ENCODE data around the gene ATP6V0E1. TPM values are rescaled to one million over a fixed set of nuclear protein-coding genes. Genes with fewer than 3 reads are reported as not detected.

ATP6V0E1 gene
- total and polyA plus RNA-seq, 2 of the 4 experiments (the other 2 are of a cell fraction): 258 to 277 TPM

GRCh38 chr5:173075137-173075843 lies 91.7 kb downstream of the ATP6V0E1 start:
- Histone ChIP-seq H2AK9ac (replicated peaks; ENCODE audit: low read depth, low read length, poor library complexity) (no peak overlapping the region), H3K18ac (ENCODE audit: low read depth, low read length) (no peak overlapping the region), H2BK5ac (ENCODE audit: low read depth, low read length, poor library complexity, severe bottlenecking) (no peak overlapping the region), H4K5ac (ENCODE audit: low read depth, low read length) (no peak overlapping the region), H2AK5ac (ENCODE audit: low read depth, low read length) (no peak overlapping the region), H4K20me1 (ENCODE audit: insufficient read depth, low read length) (peaks cover 7% of the 10 kb centered on the region; the same call in 1 of the 2 replicates), H4K8ac (ENCODE audit: low read depth in 2 of 2, low read length in 2 of 2) (no peak overlapping the region), H3K4me2 (ENCODE audit: low read depth, low read length) (no peak overlapping the region), H2AFZ (replicated peaks; ENCODE audit: low read length, poor library complexity) (no peak overlapping the region), H3K14ac (replicated peaks; ENCODE audit: low read depth, low read length) (no peak overlapping the region), H3K27ac (ENCODE audit: insufficient read depth, low read length) (no peak overlapping the region), H3K9me3 (ENCODE audit: control insufficient read depth, insufficient read depth, low read length) (no peaks in the 10 kb centered on the region), H3K36me3 (ENCODE audit: control insufficient read depth, insufficient read depth, low read length) (no peaks in the 10 kb centered on the region), H2BK120ac (ENCODE audit: low read depth, low read length) (no peak overlapping the region), H3K9ac (ENCODE audit: low read depth, low read length) (no peak overlapping the region), H2BK15ac (ENCODE audit: low read depth, low read length) (no peak overlapping the region), H3K4ac (ENCODE audit: low read depth, low read length) (no peak overlapping the region), H3K79me1 (ENCODE audit: low read depth in 1 of 2, low read length in 2 of 2) (peaks cover 7 to 45% of the 10 kb centered on the region in 2 experiments; a peak in 3 of 4 replicates), H2BK20ac (ENCODE audit: low read depth, low read length) (no peak overlapping the region), H3K56ac (ENCODE audit: extremely low read depth, insufficient read depth, low read length) (no peak overlapping the region), H3K9me1 (ENCODE audit: insufficient read depth, low read length) (0 out of 2 replicates have a peak, but pooled peaks cover 4% of the 10 kb centered on the region), H3K4me1 (ENCODE audit: control insufficient read depth, insufficient read depth, low read length) (no peaks in the 10 kb centered on the region), H3K23ac (ENCODE audit: low read depth, low read length) (no peak overlapping the region), H3K27me3 (ENCODE audit: control insufficient read depth, insufficient read depth, low read length) (no peaks in the 10 kb centered on the region), H3K4me3 (ENCODE audit: insufficient read depth, low read depth, low read length) (no peak overlapping the region), H4K91ac (ENCODE audit: insufficient read depth, low read depth, low read length) (no peak overlapping the region)
- ChIA-PET CTCF (no interaction called here), POLR2A (ENCODE audit: unreplicated experiment) (no interaction called here)
- no TSS peak for BruUV-seq (replicated peaks)
- no peak for TF ChIP-seq NFE2L2 (IDR thresholded peaks at IDR 0.05; ENCODE audit: low read depth, low read length)
- TF ChIP-seq MAFK (IDR thresholded peaks at IDR 0.05; ENCODE audit: low read depth, low read length): no peak
- TF ChIP-seq RCOR1 (IDR thresholded peaks at IDR 0.05; ENCODE audit: insufficient replicate concordance, low read length): no peak
- no peak for TF ChIP-seq RFX5 (IDR thresholded peaks at IDR 0.05; ENCODE audit: low read depth, low read length)
- no peak for TF ChIP-seq RAD21 (IDR thresholded peaks at IDR 0.05; ENCODE audit: low read length)
- no peak for TF ChIP-seq CEBPB (IDR thresholded peaks at IDR 0.05; ENCODE audit: low read depth, low read length)
- TF ChIP-seq CTCF (conservative IDR thresholded peaks at IDR 0.05; ENCODE audit: low read depth, low read length): no peak
- no peak for TF ChIP-seq POLR2A (IDR thresholded peaks at IDR 0.05; ENCODE audit: low read depth, low read length)
- TF ChIP-seq USF2 (IDR thresholded peaks at IDR 0.05; ENCODE audit: low read depth, low read length): no peak
- TF ChIP-seq BHLHE40 (IDR thresholded peaks at IDR 0.05; ENCODE audit: low read depth, low read length): no peak
- no peak for TF ChIP-seq ELK1 (IDR thresholded peaks at IDR 0.05; ENCODE audit: borderline replicate concordance, low read depth, low read length)
- no peak for TF ChIP-seq CHD1 (IDR thresholded peaks at IDR 0.05; ENCODE audit: low read depth, low read length)
- no peak for TF ChIP-seq FOS (IDR thresholded peaks at IDR 0.05; ENCODE audit: low read depth, low read length)
- no peak for TF ChIP-seq SMC3 (IDR thresholded peaks at IDR 0.05; ENCODE audit: low read depth, low read length)
- TF ChIP-seq MAZ (IDR thresholded peaks at IDR 0.05; ENCODE audit: borderline replicate concordance, low read depth, low read length): no peak
- no peak for TF ChIP-seq MXI1 (IDR thresholded peaks at IDR 0.05; ENCODE audit: borderline replicate concordance, low read depth, low read length)
- in situ Hi-C loops (cut with MboI; ENCODE audit: low sequenced_read_pairs) (no loop called here), dilution Hi-C loops (cut with HindIII; ENCODE audit: low sequenced_read_pairs, unreplicated experiment) (no loop called here), intact Hi-C loops (cut with micrococcal nuclease) (no loop called here)
- no peak for DNase-seq
- WGBS, 2 experiments (ENCODE audit: extremely low coverage in 2 of 2, insufficient read length in 1 of 2): 77% methylated on average over 3 of the region's 5 CpGs; no CpG with 5 or more reads in 1 of the 2 experiments
- no peak for ATAC-seq (ENCODE audit: low read depth)
